ENCODE measurements around the gene CD48. TPM values are rescaled to one million over a fixed set of nuclear protein-coding genes. Genes with fewer than 3 reads are reported as not detected.
"Not testable (repeated sequence)": the region's sequence is repeated elsewhere in the genome, so short reads cannot be mapped to it uniquely, and the experiment has no call there.

Gene CD48
- total RNA-seq, 1 experiment from 2014 or later = not detected

DNA sequence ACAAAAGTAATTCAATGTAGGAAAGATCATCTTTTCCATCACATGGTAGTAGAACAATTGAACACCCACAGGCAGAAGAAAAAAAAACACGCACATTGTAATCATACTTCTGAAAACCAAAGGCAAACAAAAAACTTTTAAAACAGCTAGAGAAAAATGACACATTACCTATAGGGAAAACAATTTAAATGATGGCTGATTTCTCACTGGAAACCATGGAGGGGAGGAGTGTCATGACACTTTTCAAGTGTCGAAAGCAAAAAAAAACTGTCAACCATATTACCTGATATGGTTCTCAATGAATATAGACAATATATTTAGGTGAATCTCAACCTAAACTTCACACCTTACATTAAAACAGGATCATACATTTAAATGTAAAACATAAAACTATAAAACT is 26.6 kb upstream of the CD48 start:
- Mint-ChIP-seq H3K36me3 (ENCODE audit: insufficient read depth, unreplicated experiment) (no peaks in the 10 kb centered on the region), H3K9me3 (ENCODE audit: low read depth, unreplicated experiment) (peaks cover 3% of the 10 kb centered on the region), H3K27ac (ENCODE audit: unreplicated experiment) (no peak overlapping the region), H3K4me3 (ENCODE audit: low read depth, unreplicated experiment) (no peak overlapping the region), H3K27me3 (ENCODE audit: unreplicated experiment) (peaks cover 3% of the 10 kb centered on the region), H3K4me1 (ENCODE audit: low read depth, unreplicated experiment) (peaks cover 15% of the 10 kb centered on the region)
- no TSS peak for BruUV-seq (replicated peaks)
- TF ChIP-seq, protein P1, sequence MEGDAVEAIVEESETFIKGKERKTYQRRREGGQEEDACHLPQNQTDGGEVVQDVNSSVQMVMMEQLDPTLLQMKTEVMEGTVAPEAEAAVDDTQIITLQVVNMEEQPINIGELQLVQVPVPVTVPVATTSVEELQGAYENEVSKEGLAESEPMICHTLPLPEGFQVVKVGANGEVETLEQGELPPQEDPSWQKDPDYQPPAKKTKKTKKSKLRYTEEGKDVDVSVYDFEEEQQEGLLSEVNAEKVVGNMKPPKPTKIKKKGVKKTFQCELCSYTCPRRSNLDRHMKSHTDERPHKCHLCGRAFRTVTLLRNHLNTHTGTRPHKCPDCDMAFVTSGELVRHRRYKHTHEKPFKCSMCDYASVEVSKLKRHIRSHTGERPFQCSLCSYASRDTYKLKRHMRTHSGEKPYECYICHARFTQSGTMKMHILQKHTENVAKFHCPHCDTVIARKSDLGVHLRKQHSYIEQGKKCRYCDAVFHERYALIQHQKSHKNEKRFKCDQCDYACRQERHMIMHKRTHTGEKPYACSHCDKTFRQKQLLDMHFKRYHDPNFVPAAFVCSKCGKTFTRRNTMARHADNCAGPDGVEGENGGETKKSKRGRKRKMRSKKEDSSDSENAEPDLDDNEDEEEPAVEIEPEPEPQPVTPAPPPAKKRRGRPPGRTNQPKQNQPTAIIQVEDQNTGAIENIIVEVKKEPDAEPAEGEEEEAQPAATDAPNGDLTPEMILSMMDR (IDR thresholded peaks at IDR 0.05; ENCODE audit: unreplicated experiment) = no peak
- intact Hi-C loops (cut with micrococcal nuclease; ENCODE audit: unreplicated experiment) = no loop called here
- CTCF ChIA-PET = interaction anchor here (0.6 kb wide), 1 partner anchor 68 kb away, joined by 6 read pairs; no protein-coding TSS in a partner anchor
- no peak for DNase-seq

GRCh38 chr1:160734301-160734700 is 22.7 kb upstream of the CD48 start:
- DNase-seq = no peak
- TF ChIP-seq, protein P1 (IDR thresholded peaks at IDR 0.05; ENCODE audit: unreplicated experiment) = no peak
- Mint-ChIP-seq H3K36me3 (ENCODE audit: insufficient read depth, unreplicated experiment) (no peaks in the 10 kb centered on the region), H3K4me1 (ENCODE audit: low read depth, unreplicated experiment) (peaks cover 12% of the 10 kb centered on the region), H3K9me3 (ENCODE audit: low read depth, unreplicated experiment) (peaks cover 5% of the 10 kb centered on the region), H3K27ac (ENCODE audit: unreplicated experiment) (no peak overlapping the region), H3K27me3 (ENCODE audit: unreplicated experiment) (peaks cover 16% of the 10 kb centered on the region), H3K4me3 (ENCODE audit: low read depth, unreplicated experiment) (no peak overlapping the region)
- CTCF ChIA-PET = no interaction called here
- BruUV-seq (replicated peaks) = no TSS peak
- intact Hi-C loops (cut with micrococcal nuclease; ENCODE audit: unreplicated experiment) = no loop called here

GRCh38 chr1:160733898-160734297 is 22.3 kb upstream of the CD48 start:
- TF ChIP-seq, protein P1 (IDR thresholded peaks at IDR 0.05; ENCODE audit: unreplicated experiment) = no peak
- BruUV-seq (replicated peaks) = no TSS peak
- H3K4me1 Mint-ChIP-seq (ENCODE audit: low read depth, unreplicated experiment) = peaks cover 8% of the 10 kb centered on the region
- H3K27me3 Mint-ChIP-seq (ENCODE audit: unreplicated experiment) = peaks cover 16% of the 10 kb centered on the region
- peaks cover 5% of the 10 kb centered on the region for H3K9me3 Mint-ChIP-seq (ENCODE audit: low read depth, unreplicated experiment)
- CTCF ChIA-PET = no interaction called here
- H3K27ac Mint-ChIP-seq (ENCODE audit: unreplicated experiment) = no peak overlapping the region
- no peaks in the 10 kb centered on the region for H3K36me3 Mint-ChIP-seq (ENCODE audit: insufficient read depth, unreplicated experiment)
- no peak overlapping the region for H3K4me3 Mint-ChIP-seq (ENCODE audit: low read depth, unreplicated experiment)
- intact Hi-C loops (cut with micrococcal nuclease; ENCODE audit: unreplicated experiment) = no loop called here
- no peak for DNase-seq

DNA sequence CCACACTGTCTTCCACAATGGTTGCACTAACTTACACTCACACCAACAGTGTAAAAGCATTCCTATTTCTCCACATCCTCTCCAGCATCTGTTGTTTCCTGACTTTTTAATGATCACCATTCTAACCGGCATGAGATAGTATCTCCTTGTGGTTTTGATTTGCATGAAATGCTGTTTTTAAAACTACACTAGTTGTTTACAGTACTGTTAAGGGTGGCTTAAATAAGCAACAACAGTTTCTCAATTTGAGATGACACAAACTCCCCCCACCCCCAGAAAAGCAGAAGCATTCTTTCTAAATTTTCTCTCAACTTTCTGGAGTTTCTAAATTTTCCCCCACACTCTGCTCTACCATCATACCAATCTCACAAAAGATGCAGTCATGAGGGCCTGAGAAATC is 20.4 kb upstream of the CD48 start:
- peaks cover 16% of the 10 kb centered on the region for H3K27me3 Mint-ChIP-seq (ENCODE audit: unreplicated experiment)
- TF ChIP-seq, protein P1 (IDR thresholded peaks at IDR 0.05; ENCODE audit: unreplicated experiment) = no peak
- no peaks in the 10 kb centered on the region for H3K4me1 Mint-ChIP-seq (ENCODE audit: low read depth, unreplicated experiment)
- CTCF ChIA-PET = no interaction called here
- intact Hi-C loops (cut with micrococcal nuclease; ENCODE audit: unreplicated experiment) = no loop called here
- H3K4me3 Mint-ChIP-seq (ENCODE audit: low read depth, unreplicated experiment) = no peak overlapping the region
- peaks cover 5% of the 10 kb centered on the region for H3K9me3 Mint-ChIP-seq (ENCODE audit: low read depth, unreplicated experiment)
- no TSS peak for BruUV-seq (replicated peaks)
- no peak overlapping the region for H3K27ac Mint-ChIP-seq (ENCODE audit: unreplicated experiment)
- no peak for DNase-seq
- H3K36me3 Mint-ChIP-seq (ENCODE audit: insufficient read depth, unreplicated experiment) = no peaks in the 10 kb centered on the region

DNA sequence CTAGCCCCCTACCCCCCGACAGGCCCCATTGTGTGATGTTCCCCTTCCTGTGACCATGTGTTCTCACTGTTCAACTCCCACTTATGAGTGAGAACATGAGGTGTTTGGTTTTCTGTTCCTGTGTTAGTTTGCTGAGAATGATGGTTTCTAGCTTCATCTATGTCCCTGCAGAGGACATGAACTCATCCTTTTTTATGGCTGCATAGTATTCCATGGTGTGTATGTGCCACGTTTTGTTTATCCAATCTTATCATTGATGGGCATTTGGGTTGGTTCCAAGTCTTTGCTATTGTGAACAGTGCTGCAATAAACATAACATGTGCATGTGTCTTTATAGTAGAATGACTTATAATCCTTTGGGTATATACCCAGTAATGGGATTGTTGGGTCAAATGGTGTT is 19.9 kb upstream of the CD48 start:
- H3K9me3 Mint-ChIP-seq (ENCODE audit: low read depth, unreplicated experiment); H3K36me3 Mint-ChIP-seq (ENCODE audit: insufficient read depth, unreplicated experiment); H3K4me3 Mint-ChIP-seq (ENCODE audit: low read depth, unreplicated experiment); intact Hi-C loops (cut with micrococcal nuclease; ENCODE audit: unreplicated experiment); DNase-seq; H3K27ac Mint-ChIP-seq (ENCODE audit: unreplicated experiment); CTCF ChIA-PET; BruUV-seq (replicated peaks); H3K4me1 Mint-ChIP-seq (ENCODE audit: low read depth, unreplicated experiment): not testable (repeated sequence)
- H3K27me3 Mint-ChIP-seq (ENCODE audit: unreplicated experiment) = peaks cover 16% of the 10 kb centered on the region
